Thyroid gland (tissue), 4 donors: ENCODE data around the gene NEBL.

Experiments
- CTCF ChIP-seq, 6 experiments: fragments of 200-600 bp in 3 of 6; fragments of 450-650 bp in 3 of 6; sonication (generic) in 3 of 6; IDR thresholded peaks; one replicate each; pipeline ENCODE4 v1.5.1; 2016 to 2019; ENCODE audit warnings: antibody characterized with exemption in 6 of 6, mild to moderate bottlenecking in 2 of 6, inconsistent platforms in 1 of 6, moderate library complexity in 1 of 6
- POLR2A ChIP-seq, 2 donors: fragments of 450-650 bp; IDR thresholded peaks; one replicate each; pipeline ENCODE4 v1.6.1; 2017; ENCODE audit warnings: antibody characterized with exemption in 2 of 2, mild to moderate bottlenecking in 2 of 2, moderate library complexity in 1 of 2

- TF ChIP-seq POLR2A (IDR thresholded peaks at IDR 0.05) (no peak), CTCF (IDR thresholded peaks at IDR 0.05) (no peak)
Measured at GRCh38 chr10:20839910-20840309, 57.2 kb downstream of the NEBL start.
